Stimulated activated CD4-positive, alpha-beta T cell treated with anti-CD3 and anti-CD28 coated beads, Interleukin-2, amount 100 ng/mL, for 24 hours (primary cell): ENCODE data around the gene TMEM108.

Experiments
- DNase-seq, 2 donors: peaks; one replicate each; pipeline ENCODE4 v3.0.0-alpha.2; 2020

TMEM108 gene

DNA sequence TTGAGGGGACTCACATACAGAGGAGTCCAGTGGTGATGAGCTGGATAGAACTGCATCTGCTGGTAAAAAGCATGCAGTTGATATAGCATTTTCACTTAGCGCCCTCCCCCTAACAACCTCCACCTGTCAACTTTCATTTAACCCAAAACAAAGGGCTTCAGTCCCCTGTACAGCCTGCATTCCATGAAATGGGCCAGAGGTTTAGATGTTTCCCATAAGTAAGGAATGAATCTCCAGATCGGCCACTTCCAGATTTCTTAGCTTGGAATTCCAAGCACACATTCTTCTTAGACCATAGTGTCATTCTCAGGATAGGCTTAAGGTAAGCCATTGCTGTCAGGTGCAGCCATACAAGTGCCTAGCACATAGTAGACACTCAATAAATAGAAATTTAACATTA lies 328.7 kb downstream of the TMEM108 start:
- DNase-seq: no peak

DNA sequence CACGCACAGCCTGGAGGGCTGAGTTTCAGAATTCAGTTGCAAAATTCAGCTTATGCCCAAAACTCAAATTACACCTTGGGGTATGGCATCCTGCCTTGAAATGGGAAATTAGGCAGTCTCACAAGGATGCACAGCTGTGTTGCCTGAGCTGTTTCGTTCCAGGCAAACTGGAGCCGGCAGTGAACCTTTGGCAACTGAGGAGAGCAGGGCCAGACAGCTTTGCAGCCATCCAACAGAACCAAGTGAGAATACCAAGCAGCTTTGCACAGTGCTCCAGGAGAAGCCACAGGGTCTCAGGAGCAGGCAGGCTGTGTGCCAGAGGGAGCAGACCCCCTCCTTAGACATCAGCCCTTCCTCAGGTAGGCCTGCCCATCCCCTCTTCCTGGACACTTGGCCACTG lies 329.2 kb downstream of the TMEM108 start:
- DNase-seq: no peak

DNA sequence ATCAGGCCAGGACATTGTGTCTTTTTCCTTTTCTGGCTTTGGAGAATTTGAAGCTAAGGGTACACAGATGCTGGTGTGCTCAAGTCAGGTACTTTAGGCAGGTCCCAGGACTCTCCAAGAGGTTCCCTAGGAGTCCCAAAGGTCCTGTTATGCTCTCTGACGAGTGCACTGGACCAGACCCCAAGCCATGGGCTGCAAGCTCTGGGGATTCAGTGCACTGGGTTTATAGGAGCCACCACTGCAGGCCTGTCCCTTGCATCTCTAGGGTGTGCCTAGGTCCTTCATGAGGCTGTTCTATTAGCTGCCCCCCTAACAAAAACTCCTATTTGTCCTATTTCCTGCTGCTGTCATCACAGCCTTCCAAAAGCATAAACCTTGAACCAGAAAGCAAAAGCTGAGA lies 329.8 kb downstream of the TMEM108 start:
- no peak for DNase-seq

DNA sequence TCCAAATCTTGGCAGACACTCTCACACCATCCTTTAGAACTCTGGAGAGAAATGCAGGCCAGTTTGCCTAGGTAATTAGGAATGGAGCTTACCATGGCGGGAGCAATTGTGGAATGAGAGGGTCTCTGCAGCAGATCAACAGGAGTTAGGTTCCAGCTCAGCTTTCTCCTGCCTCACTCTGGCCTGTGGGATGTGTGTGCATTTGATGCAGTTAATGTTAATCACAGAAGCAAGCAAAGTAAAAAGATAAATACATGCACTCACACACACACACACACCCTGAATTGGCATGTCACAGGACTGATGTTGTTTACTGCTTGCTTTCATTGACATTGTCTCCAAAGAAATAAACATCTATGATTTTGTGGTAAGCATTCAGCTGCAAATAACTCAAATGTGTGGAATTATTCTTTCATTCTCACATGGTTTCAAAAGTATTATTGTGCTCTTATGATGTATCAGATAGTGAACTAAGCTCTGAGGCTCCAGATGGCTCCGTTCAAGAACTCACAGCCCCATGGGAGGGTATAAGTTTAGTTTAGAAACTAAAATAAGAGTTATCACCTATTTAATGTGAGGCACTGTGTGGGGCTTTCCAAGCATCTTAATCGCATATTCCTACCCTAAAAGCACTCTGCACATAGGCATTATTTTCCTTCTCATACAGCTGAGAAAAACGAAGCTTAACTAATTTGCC lies 330.3 kb downstream of the TMEM108 start:
- no peak for DNase-seq

DNA sequence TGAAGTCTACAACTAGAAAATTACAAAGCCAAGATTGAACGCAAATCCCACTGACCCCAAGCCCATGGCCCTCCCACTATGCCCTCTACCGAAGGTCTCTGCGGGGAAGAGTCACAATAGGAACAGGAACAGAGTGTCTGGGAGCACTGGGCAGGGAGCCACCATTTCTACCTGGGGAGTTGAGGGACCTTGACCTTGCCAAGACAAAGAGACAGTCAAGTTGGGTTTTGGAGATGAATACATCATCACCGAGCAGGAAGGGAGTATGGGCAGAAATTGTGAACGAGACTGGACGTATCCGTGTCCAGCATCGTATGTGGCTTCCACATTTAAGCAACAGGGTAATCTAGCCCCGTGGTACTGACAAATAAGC lies 330.9 kb downstream of the TMEM108 start:
- DNase-seq: no peak

DNA sequence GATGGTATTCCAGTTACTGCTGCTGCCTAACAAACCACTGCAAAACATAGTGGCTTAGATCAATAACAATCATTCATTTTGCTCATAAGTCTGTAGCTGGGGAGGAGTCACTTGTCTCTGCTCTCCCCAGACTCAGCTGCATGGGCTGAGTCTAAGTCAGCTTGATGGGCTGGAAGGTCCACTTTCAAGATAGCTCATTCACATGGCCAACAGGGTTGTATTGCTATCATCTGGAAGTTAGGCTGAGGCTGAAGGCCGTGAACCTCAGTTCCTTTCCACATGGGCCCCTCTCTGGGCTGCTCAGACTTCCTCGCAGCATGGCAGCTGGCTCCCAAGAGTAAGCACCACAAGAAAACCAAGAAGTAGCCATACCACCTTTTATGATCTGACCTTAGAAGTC lies 333.0 kb downstream of the TMEM108 start:
- no peak for DNase-seq

DNA sequence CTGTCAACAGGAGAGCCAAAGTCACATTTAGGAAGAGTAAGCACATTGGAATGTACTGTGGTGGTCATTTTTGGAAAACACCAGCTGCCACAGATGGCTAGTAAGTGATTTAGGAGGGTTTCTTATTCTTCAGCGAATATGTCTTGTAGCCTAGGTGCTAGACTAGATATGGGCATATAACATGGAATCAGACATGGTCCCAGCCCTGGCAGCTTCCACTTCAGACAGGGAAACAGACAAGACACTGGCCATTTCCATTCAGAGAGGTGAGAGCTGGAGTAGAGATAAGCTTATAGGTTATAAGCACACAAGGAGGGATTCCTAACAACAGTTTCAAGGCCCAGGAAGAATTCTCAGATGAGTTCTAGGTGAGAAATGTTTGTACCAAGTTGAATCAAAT lies 333.5 kb downstream of the TMEM108 start:
- DNase-seq: no peak

DNA sequence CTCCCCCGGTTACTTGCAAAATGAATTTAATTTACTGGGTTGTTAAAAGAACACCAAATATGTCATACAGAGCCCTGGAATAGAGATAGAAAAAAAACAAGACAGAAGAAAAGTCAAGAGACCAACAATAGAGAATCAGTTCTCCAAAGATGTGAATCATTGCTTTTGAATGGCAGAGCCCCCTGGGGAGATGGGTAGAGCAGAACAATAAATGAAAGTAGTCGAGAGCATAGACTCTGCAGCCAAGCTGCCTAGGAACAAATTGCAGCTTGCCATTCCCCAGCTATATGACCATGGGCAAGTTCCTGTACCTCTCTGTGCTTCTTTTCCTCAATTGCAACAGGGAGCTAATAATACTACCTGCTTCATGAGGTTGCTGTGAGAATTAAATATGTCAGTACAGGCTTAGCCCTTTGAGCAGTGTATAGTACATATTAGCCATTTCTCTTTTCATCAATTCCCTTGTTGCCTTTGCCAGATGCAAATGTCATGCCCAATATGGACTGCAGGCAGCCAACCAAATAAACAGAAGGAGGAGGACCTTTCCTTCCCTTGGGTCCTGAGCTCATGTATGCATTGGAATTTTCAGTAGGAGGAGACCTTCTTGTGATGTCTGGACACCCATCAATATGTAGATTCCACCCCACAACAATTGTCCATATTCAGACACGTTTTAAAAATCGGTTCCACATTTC lies 336.7 kb downstream of the TMEM108 start:
- DNase-seq: no peak

DNA sequence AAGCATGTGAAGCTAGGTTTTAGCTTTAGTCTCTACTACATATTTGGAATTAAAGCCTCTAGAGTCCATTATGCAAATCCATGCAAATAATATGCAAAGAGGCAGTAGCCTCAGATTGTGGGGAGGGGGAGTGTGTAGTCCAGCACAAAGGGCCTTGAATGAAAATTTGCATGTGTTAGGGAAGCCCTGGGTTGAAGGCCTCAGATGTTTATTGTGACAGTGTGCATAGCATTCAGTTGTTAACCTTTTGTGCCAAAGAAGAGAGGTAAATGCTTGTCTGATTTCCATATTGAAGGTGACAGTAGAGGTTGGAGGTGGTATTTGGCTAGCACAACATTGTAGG lies 337.2 kb downstream of the TMEM108 start:
- DNase-seq: no peak

DNA sequence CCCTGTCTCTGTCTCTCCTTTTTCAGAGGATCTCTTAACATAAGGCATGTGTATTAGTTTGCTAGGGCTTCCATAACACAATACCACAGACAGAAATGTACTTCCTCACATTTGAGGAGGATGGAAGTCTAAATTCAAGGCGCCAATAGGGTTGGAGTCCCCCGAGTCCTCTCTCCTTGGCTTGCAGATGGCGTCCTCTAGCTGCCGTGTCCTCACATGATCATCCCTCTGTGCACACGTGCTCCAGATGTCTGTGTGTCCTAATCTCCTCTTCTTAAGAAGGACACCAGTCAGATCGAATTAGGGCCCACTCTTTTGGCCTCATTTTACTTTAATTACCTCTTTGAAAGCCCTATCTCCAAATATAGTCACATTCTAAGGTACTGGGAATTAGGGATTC lies 338.6 kb downstream of the TMEM108 start:
- no peak for DNase-seq

DNA sequence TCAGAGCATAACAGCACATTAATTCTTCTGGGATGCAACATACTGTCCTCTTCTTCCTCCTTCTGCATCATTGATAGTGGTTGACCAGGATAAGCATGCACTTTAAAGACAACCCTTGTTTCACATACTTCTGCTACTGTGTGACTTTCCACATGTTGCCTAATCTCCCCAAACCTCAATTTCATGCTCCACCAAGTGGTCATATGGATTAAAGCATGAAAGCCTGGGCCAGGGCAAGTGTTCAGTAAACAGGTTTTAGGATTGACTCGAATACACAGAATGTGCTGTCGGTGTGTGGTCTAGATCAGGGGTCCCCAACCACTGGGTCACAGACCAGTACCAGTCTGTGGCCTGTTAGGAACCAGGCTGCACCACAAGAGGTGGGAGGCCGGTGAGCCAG lies 339.2 kb downstream of the TMEM108 start:
- no peak for DNase-seq

DNA sequence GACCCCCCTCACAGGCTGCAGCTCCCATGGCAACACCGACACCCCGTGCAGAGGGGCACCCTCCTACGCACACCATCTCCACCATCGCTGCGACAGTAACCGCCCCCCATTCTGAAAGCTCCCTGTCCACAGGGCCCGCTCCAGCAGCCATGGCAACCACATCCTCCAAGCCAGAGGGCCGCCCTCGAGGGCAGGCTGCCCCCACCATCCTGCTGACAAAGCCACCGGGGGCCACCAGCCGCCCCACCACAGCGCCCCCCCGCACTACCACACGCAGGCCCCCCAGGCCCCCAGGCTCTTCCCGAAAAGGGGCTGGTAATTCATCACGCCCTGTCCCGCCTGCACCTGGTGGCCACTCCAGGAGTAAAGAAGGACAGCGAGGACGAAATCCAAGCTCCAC lies 341.7 kb downstream of the TMEM108 start:
- DNase-seq: no peak

DNA sequence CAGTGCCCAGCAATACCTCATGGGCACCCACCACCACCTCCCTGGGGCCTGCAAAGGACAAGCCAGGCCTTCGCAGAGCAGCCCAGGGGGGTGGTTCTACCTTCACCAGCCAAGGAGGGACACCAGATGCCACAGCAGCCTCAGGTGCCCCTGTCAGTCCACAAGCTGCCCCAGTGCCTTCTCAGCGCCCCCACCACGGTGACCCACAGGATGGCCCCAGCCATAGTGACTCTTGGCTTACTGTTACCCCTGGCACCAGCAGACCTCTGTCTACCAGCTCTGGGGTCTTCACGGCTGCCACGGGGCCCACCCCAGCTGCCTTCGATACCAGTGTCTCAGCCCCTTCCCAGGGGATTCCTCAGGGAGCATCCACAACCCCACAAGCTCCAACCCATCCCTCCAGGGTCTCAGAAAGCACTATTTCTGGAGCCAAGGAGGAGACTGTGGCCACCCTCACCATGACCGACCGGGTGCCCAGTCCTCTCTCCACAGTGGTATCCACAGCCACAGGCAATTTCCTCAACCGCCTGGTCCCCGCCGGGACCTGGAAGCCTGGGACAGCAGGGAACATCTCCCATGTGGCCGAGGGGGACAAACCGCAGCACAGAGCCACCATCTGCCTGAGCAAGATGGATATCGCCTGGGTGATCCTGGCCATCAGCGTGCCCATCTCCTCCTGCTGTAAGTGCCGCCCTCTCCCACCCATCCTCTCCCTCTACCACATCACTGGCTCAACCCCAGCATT lies 342.5 kb downstream of the TMEM108 start:
- DNase-seq: no peak

DNA sequence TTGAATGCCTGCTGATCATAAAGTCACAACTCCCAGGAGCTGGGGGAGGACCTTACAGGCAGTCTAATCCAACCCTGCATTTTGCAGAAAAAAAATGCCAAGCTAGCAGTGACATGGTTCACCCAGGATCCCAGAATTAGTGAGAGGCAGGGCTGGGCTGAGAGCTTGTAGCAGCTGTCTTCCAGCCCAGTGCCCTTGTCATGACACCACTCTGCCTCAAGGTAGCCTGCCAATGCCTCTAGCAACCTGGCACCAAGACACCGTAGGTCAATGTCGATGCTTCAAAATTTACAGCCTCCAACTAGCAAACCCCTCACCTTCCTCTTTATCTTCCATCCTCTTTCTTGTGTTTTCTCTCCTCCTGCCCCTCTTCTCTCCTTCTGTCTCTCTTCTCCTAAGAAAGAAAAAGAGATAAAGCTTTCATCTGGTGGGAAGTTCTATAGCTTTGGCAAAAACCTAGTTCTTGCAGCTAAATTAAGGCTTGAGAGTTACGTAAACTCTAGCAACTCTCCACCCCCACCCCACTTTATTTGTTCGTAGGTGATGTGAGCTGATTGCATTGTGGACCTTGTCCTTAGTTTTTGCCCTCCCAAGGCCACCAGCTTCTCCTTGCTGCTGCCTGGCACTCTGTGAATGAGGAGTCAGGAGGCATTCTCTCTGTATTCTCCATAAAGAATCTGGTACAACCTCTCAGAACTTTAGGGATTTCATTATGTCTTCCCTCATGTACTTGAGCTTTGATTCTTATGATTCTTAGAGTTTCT lies 343.3 kb downstream of the TMEM108 start:
- DNase-seq: no peak

DNA sequence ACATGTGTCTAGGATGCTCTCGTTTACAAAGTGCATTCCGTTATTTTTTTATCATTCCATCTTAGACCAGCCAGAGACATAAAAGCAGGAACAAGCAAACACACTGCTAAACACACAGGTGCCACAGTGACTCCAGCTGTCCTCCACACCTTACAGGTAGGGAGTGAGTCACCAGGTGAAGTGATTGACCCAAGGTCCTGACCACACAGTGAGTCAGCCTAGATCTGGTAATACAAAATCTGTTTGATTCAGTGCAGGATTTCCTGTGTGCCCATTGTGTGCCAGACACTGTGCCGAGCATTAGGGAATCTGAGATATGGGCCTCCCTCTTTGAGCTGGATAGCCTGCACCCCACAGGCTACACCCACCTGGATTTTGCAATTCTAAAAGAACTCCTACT lies 345.0 kb downstream of the TMEM108 start:
- no peak for DNase-seq

DNA sequence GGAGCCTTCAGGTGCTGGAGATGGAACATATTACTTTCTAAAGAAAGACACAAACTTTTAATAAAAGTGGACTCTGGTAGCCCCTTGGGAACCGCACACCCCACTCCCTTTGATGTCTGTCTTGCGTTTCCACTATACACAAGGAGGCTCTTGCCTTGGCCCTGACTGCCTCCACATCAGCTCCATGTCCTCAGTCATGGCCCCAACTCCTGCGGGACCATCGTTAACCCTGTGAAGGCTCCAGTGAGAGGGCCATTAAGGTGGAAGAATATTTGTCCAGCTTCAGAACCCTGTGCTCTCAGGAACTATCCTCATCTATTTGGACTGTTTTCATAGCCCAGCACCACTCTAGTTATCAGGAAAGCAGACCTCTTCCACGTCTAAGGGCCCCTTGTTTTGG lies 345.6 kb downstream of the TMEM108 start:
- no peak for DNase-seq

DNA sequence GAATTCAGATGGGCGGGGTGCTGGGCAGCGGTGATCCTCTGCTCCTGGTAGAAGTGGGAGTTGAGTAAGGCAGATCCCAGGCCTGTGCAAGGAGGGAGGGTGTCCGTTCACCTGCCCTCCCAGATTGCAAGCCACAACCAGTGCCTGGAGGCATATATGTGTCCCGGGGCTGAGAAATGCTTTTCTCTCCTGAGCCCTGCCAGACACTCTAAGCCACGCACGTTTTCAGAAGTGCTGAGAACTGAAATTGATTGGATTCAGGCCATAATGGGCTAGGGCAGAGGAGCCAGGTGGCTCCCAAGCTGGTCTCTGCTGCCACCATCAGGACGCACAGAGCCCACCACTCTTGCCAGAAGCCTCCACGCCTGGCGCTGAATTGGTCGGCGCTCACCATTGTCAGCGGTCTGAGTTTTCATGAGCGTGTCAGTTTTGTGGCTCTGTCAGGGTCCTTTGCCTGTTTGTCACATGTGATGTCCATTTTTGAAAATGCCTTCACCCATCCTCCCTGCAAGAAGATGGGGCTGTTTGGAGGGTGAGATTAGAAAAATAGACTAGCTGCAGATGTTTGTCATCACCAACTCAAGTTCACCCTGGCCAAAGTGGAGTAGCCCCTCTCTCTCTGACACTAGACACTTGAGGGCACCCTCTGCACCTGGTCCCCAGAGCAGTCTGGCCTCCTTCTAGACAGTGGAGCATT lies 346.3 kb downstream of the TMEM108 start:
- DNase-seq: peak in 1 of 2 donors; percentile 44

DNA sequence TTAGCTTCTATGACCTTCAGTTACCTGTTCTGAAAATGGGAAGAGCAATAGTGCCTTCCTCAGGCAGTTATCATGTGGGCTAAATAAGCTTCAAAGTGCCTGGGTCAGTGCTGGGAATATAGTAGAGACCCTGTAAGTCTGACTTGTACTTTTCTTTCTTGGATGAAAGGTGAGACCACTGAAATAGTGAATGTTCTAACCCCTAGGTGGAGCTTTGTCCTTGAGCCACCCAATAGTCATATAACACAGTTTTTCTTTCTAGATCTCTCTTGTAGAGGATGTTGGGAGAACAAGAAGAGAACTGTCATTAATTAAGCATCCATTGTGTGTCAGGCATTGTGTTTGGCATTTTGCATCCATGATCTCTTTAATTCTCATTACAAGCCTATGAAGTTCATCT lies 348.7 kb downstream of the TMEM108 start:
- no peak for DNase-seq

DNA sequence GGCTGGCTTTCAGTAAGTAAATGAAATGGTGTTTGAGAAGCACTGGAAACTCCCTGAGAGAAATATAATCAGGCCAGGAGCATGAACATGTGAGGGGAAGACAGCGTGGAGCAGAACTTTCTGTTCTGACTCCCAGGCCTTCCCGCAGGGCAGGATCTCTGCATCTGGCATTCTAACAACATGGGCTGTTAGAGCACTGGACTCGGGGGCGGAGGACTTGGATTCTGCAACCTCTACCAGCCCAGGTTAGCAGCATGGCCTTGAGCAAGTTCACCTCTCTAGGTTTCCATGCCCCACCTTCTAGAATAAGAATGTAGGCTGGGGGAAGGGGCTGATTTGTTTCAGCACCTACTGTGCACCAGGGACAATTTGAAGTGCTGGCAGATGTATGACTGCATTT lies 349.1 kb downstream of the TMEM108 start:
- no peak for DNase-seq

DNA sequence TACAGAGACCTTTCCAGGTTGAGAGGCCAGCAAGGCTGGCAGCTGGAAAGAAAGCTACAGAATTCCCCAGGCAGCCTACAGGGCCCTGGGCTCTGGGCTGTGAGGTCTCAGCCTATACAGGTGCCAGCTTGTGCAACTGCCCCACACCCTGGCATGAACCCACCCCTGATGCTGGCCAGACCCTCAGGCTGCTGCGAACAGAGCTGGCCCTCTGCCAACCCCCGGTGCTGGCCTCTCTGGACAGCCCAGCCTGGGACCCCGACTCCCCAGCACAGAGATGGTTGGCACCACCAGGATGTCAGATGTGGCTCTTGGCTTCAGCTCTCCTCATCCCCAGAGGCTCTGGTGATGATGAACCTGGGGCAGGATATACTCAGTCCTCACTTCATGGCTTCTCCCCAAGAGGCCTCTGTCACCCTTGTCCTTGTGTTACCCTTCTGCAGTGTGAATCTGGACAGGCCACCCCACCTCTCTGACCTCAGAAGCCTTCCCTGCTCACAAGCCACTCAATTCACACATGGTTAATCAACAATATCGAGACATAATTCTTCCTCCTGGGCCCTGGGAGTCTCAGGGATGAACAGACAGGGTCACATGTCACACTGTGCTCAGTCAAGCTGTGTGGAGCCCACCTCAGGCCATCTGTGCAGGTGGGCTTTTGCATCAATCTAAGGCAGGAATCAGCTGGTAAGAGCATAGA lies 350.7 kb downstream of the TMEM108 start:
- no peak for DNase-seq

DNA sequence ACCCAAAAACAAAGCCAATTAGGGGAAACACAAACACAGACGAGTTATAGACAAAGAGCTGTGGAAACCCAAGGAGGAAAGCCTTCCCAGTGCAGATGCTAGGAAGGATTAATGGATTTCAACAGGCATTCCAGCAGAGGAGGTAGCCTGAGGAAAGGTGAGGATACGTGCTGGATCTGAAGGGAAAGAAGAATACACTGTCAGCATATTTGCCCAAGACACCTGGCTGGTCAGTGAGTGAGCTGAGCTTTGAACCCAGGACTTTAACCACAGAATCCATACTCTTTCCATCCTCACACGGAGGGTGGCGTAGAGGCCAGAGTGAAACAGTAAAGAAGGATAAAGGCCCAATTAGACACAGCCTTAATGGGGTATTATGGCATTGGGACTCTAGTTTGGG lies 352.5 kb downstream of the TMEM108 start:
- DNase-seq: no peak

DNA sequence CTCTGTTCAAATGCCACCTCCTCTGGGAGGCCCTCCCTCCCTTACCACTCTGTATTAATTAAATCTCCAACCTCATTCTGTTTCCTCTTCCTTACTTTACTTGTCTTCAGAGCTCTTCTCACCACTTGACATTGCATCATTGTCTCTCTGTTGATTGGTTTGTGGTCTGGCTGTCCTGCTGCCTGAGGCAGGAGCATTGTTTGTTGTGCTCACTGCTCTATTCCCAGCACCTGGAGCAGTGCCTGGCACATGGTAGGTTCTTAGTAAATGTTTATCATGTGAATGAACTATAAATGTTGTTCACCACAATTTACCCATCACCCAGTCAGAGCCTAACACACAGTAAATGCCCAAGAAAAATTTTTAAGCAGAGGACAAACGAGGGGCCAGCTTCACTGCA lies 355.0 kb downstream of the TMEM108 start:
- no peak for DNase-seq
